ENCODE measurements around the gene COPS8.
A peak's percentile ranks its signal among the peaks of the same experiment; 100 is the strongest.

The COPS8 gene

DNA sequence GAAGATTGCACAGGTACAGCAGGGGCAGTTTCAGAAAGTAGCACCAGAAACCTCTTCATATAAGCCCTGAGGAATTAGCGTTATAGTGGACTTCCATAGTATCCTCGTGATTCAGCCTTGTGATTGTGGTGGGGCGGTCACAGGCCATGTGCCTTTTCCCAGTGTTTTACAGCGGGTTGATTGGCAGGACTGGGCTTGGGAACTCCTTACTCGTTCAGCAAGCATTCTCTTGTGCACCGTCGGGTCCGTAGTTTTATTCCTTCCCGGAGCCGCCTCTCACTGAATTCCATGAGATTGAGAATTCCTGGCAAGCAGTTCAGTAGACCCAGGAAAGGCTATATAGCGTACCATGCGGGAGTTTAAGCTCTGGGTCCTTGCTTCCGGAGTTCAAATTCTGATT is 5.2 kb downstream of the COPS8 start:
- DNase-seq (ENCODE audit: low read depth), result no peak
- TF ChIP-seq, protein P1, sequence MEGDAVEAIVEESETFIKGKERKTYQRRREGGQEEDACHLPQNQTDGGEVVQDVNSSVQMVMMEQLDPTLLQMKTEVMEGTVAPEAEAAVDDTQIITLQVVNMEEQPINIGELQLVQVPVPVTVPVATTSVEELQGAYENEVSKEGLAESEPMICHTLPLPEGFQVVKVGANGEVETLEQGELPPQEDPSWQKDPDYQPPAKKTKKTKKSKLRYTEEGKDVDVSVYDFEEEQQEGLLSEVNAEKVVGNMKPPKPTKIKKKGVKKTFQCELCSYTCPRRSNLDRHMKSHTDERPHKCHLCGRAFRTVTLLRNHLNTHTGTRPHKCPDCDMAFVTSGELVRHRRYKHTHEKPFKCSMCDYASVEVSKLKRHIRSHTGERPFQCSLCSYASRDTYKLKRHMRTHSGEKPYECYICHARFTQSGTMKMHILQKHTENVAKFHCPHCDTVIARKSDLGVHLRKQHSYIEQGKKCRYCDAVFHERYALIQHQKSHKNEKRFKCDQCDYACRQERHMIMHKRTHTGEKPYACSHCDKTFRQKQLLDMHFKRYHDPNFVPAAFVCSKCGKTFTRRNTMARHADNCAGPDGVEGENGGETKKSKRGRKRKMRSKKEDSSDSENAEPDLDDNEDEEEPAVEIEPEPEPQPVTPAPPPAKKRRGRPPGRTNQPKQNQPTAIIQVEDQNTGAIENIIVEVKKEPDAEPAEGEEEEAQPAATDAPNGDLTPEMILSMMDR (IDR thresholded peaks at IDR 0.05; ENCODE audit: low read depth, low read length, missing control alignments), result no peak
- in situ Hi-C loops (cut with HindIII; ENCODE audit: low sequenced_read_pairs), result no loop called here
- H3K4me3 ChIP-seq (ENCODE audit: low read depth, low read length), result no peak overlapping the region

DNA sequence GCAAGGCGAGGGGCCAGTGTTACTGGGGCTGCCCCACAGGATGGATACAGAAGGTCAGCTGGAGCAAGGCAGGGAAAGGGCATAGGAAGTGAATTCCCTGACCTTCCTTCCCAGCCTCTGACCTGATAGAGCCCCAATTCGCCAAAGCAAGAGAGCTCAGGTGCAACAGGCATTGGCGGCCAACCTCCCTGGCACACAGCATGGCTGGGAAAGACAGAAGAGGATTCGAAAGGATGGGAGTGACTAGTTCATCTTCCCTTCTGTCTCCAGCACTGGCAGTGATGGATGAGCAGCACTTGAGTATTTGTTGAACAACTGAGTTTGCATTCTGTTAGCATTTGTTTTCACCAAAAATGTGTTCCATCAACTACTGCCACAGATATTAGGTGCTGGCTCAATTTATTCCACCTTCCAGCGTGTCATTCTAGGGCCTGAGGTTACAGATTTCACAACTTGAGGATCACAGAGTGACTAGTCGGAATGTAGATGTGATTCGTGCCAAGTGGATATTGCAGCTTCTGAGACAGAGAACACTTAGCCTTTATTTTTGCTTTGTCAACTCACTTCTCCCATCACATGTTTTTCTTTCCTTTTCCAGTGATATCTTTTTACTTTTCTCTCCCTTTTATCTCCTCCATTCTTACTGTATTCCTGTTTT is 6.2 kb downstream of the COPS8 start:
- in situ Hi-C loops (cut with HindIII; ENCODE audit: low sequenced_read_pairs), result no loop called here
- no peak overlapping the region for H3K4me3 ChIP-seq (ENCODE audit: low read depth, low read length)
- TF ChIP-seq, protein P1 (IDR thresholded peaks at IDR 0.05; ENCODE audit: low read depth, low read length, missing control alignments), result no peak
- no peak for DNase-seq (ENCODE audit: low read depth)

DNA sequence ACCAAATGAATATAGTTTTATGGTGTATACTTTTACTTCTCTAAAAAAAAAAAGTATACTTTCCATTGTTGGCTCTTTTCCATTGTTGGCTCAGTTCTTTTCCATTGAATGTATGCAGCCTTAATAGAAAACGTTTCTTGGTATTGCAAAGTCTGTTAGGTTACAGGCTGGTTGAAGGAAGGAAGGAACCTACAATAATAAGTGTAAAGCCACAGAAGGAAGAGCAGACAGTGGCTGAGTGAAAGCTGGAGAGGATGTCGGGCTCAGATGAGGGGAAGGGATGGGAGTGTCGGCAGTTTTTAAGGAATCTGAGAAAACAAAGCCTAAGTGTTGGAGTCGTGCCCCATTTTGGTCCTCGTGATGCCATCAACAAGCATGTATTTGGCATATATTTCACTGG is 6.8 kb downstream of the COPS8 start:
- in situ Hi-C loops (cut with HindIII; ENCODE audit: low sequenced_read_pairs), result no loop called here

DNA sequence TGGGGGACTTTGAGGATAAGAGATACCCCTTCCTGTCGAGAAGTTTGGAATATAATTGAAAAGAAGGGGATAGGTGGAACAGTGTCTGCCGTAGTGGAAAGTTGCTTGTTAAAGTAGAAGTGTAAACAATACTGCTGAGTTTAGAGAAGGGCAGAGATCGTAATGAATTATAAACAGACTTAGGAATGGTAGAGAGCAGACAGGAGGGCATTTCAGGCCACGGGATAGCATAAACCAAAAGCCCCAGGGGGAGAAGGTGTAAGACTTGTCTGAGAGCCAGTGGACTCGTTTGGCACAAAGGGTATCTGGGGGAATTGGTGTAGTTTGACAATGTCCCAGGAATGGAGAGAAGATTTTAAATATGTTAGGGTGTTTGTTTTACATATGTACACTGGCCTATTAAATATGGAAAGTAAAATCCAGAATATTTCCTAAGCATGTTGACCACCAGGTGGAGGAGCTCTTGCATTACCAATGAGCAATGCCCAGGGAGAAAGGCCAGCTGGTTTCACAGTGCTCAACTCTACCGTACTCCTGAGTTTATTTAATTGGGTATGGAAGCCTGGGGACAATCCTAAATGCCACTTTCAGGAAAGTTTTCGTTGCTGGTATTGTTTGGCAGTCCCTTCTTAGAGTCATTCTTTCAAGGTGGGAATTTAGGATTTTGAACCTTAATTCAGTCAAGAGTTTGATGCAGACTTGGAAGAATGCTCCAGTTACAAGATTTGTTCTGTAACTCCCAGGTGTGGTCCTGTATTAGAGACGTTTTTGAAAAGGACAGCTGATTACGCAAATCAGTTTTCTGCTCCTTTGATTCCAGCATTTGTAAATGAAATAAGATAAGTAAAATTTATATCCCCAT is 7.5 kb downstream of the COPS8 start:
- in situ Hi-C loops (cut with HindIII; ENCODE audit: low sequenced_read_pairs), result no loop called here
- peak; percentile 66 for DNase-seq (ENCODE audit: low read depth)
- TF ChIP-seq, protein P1 (IDR thresholded peaks at IDR 0.05; ENCODE audit: low read depth, low read length, missing control alignments), result peak; percentile 66
- H3K4me3 ChIP-seq (ENCODE audit: low read depth, low read length), result no peak overlapping the region

More for the DNA sequence above, 6.8 kb downstream of the COPS8 start:
- TF ChIP-seq, protein P1 (IDR thresholded peaks at IDR 0.05; ENCODE audit: low read depth, low read length, missing control alignments), result no peak
- no peak overlapping the region for H3K4me3 ChIP-seq (ENCODE audit: low read depth, low read length)
- DNase-seq (ENCODE audit: low read depth), result no peak

DNA sequence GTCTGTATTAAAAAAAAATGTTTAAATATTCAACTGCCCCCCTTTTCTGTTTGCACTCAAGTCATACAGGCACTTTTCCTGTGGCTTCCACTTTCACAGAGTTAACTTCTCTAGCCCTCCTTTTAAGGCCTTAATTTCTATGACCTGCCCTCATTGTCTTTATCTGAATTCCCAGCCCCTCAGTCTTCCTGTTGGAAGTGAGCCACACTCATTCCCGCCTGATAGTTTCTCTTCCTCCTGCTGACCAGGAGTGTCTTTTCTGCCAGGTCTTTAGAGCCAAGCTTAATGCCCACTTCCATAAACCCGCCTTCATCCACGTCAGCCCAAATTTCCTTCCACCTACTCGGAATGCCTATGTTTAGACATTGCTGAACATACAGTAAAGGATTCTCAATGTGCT is 10.5 kb downstream of the COPS8 start:
- no peak overlapping the region for H3K4me3 ChIP-seq (ENCODE audit: low read depth, low read length)
- in situ Hi-C loops (cut with HindIII; ENCODE audit: low sequenced_read_pairs), result no loop called here
- TF ChIP-seq, protein P1 (IDR thresholded peaks at IDR 0.05; ENCODE audit: low read depth, low read length, missing control alignments), result no peak
- DNase-seq (ENCODE audit: low read depth), result no peak

DNA sequence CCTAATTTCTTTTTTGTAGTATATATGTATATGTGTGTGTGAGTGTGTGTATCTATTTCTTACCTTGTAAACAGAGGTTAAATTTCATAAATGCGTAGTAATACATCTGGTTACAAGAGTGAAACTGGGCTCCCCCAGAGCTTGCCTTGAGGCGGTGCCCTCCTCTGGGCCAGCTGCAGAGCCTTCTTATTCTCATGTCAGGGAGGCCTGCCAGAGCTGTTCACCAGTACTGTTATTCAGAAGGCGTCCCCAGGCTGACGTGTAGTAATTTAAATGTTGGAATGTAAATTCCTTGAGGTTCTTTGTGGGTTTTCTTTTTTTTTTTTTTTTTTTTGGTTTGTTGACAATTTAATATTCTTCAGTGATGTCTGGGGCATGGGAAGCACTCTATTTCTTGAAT is 11.2 kb downstream of the COPS8 start:
- no peak overlapping the region for H3K4me3 ChIP-seq (ENCODE audit: low read depth, low read length)
- in situ Hi-C loops (cut with HindIII; ENCODE audit: low sequenced_read_pairs), result no loop called here
- peak; percentile 53 for DNase-seq (ENCODE audit: low read depth)
- TF ChIP-seq, protein P1 (IDR thresholded peaks at IDR 0.05; ENCODE audit: low read depth, low read length, missing control alignments), result no peak
